ENCODE results near the gene MFSD8. TPM values are rescaled to one million over a fixed set of nuclear protein-coding genes. Genes with fewer than 3 reads are reported as not detected.

MFSD8 gene
- total and polyA plus RNA-seq, 8 donors = 10.8 to 18.4 (median 13.5) TPM

GRCh38 chr4:127995776-127996175, 30.8 kb upstream of the MFSD8 start:
- ATAC-seq = no peak
- FAIRE-seq = no peak
- DNase-seq = no peak

GRCh38 chr4:127993151-127993550, 28.2 kb upstream of the MFSD8 start:
- TF ChIP-seq CTCF (IDR thresholded peaks at IDR 0.05) = no peak
- Histone ChIP-seq H3K4me1 (no peaks in the 10 kb centered on the region), H3K4me3 (no peak overlapping the region), H3K27me3 (no peaks in the 10 kb centered on the region), H3K9me3 (no peaks in the 10 kb centered on the region), H3K36me3 (no peaks in the 10 kb centered on the region), H3K27ac (no peak overlapping the region)
- FAIRE-seq = no peak
- WGBS, 2 donors = 88 to 89% methylated on average over 2 of the region's 2 CpGs
- no peak for ATAC-seq
- intact Hi-C loops (cut with DNase I) = no loop called here
- no peak for DNase-seq

More at GRCh38 chr4:127995776-127996175, 30.8 kb upstream of the MFSD8 start:
- Histone ChIP-seq H3K36me3 (peaks cover 0 to 3% (median 0%) of the 10 kb centered on the region in 3 donors), H3K9me3 (no peaks in the 10 kb centered on the region), H3K4me3 (no peak overlapping the region), H3K27ac (no peak overlapping the region), H3K4me1 (no peaks in the 10 kb centered on the region), H3K27me3 (no peaks in the 10 kb centered on the region)
- 95 to 100% methylated on average over 1 of the region's 1 CpG for WGBS, 2 donors
- intact Hi-C loops (cut with DNase I) = no loop called here
- TF ChIP-seq CTCF (IDR thresholded peaks at IDR 0.05) = no peak

GRCh38 chr4:127988638-127989037, 23.7 kb upstream of the MFSD8 start:
- WGBS, 2 donors = 94 to 98% methylated on average over 6 of the region's 6 CpGs
- no peaks in the 10 kb centered on the region for H3K9me3 ChIP-seq
- no peak overlapping the region for H3K4me3 ChIP-seq
- no peak overlapping the region for H3K27ac ChIP-seq
- H3K27me3 ChIP-seq = no peaks in the 10 kb centered on the region
- H3K36me3 ChIP-seq = peaks cover 0 to 11% (median 0%) of the 10 kb centered on the region in 3 donors
- DNase-seq (no peak), FAIRE-seq (no peak), ATAC-seq (no peak)
- no peaks in the 10 kb centered on the region for H3K4me1 ChIP-seq
- TF ChIP-seq CTCF (IDR thresholded peaks at IDR 0.05) = no peak
- intact Hi-C loops (cut with DNase I) = no loop called here

- Histone ChIP-seq H3K4me1 (no peaks in the 10 kb centered on the region), H3K9me3 (no peaks in the 10 kb centered on the region), H3K4me3 (no peak overlapping the region), H3K36me3 (peaks cover 0 to 11% (median 0%) of the 10 kb centered on the region in 3 donors), H3K27me3 (no peaks in the 10 kb centered on the region), H3K27ac (no peak overlapping the region)
- intact Hi-C loops (cut with DNase I) = no loop called here
- no peak for TF ChIP-seq CTCF (IDR thresholded peaks at IDR 0.05)
- FAIRE-seq (no peak), DNase-seq (no peak), ATAC-seq (no peak)
- WGBS, 2 donors = 92 to 100% methylated on average over 1 of the region's 1 CpG
These were observed 21.0 kb upstream of the MFSD8 start for GRCh38 chr4:127985989-127986388.

GRCh38 chr4:127982445-127982844, 17.5 kb upstream of the MFSD8 start:
- Histone ChIP-seq H3K27me3 (no peaks in the 10 kb centered on the region), H3K4me1 (no peaks in the 10 kb centered on the region), H3K36me3 (peaks cover 0 to 11% (median 0%) of the 10 kb centered on the region in 3 donors), H3K9me3 (no peaks in the 10 kb centered on the region), H3K4me3 (no peak overlapping the region), H3K27ac (no peak overlapping the region)
- TF ChIP-seq CTCF (IDR thresholded peaks at IDR 0.05) = no peak
- no peak for FAIRE-seq
- no peak for DNase-seq
- WGBS, 2 donors = 81 to 87% methylated on average over 2 of the region's 2 CpGs
- intact Hi-C loops (cut with DNase I) = no loop called here
- no peak for ATAC-seq

Data from pancreas (tissue), 10 donors.